Fibroblast of pulmonary artery (primary cell): ENCODE data around the gene GPR108.

Experiments used
- DNase-seq: peaks from one replicate; pipeline ENCODE4 v3.0.0-alpha.2; 2010; ENCODE audit warnings: low read depth
- H3K4me3 ChIP-seq: replicated peaks from 2 replicates; pipeline ENCODE4 v1.5.1; 2011; ENCODE audit warnings: low read depth, mild to moderate bottlenecking, control low read depth, low read length, moderate library complexity
- CTCF ChIP-seq: IDR thresholded peaks from 2 replicates; pipeline ENCODE4 v1.5.1; 2011; ENCODE audit warnings: mild to moderate bottlenecking, control low read depth, low read length, inconsistent platforms; ENCODE audit errors: missing control alignments

The GPR108 gene

GRCh38 chr19:6683971-6684370 is 53.4 kb downstream of the GPR108 start:
- no peak overlapping the region for H3K4me3 ChIP-seq
- no peak for DNase-seq
- TF ChIP-seq CTCF: no peak

- TF ChIP-seq CTCF: no peak
- DNase-seq: no peak
Measured at GRCh38 chr19:6682607-6683128, 54.7 kb downstream of the GPR108 start.

GRCh38 chr19:6680141-6680540 is 57.2 kb downstream of the GPR108 start:
- no peak for TF ChIP-seq CTCF
- DNase-seq: no peak
- no peak overlapping the region for H3K4me3 ChIP-seq

More at GRCh38 chr19:6682607-6683128, 54.7 kb downstream of the GPR108 start:
- no peak overlapping the region for H3K4me3 ChIP-seq
